Skeletal muscle satellite cell (primary cell): Measurements from ENCODE around the gene NFIX.

Source experiments
- H3K27me3 ChIP-seq: 2 replicates; pipeline ENCODE4 v1.7.0; 2013; ENCODE audit warnings: low read length; ENCODE audit not compliant: control insufficient read depth, insufficient read depth
- H3K36me3 ChIP-seq: 2 replicates; pipeline ENCODE4 v1.7.0; 2013; ENCODE audit warnings: mild to moderate bottlenecking, control low read depth, low read length; ENCODE audit not compliant: insufficient read depth
- H3K4me1 ChIP-seq: 2 replicates; pipeline ENCODE4 v1.7.0; 2013; ENCODE audit warnings: low read length; ENCODE audit not compliant: control insufficient read depth, insufficient read depth
- H3K4me2 ChIP-seq: 2 replicates; pipeline ENCODE4 v1.7.0; 2013; ENCODE audit warnings: mild to moderate bottlenecking, low read length
- H3K4me3 ChIP-seq: 2 replicates; pipeline ENCODE4 v1.7.0; 2013; ENCODE audit warnings: low read length
- H3K9ac ChIP-seq: 2 replicates; pipeline ENCODE4 v1.7.0; 2013; ENCODE audit warnings: mild to moderate bottlenecking, low read depth, low read length, moderate library complexity
- H3K9me3 ChIP-seq: replicated peaks from 2 replicates; pipeline ENCODE4 v1.7.0; 2013; ENCODE audit warnings: mild to moderate bottlenecking, control low read depth, low read length

The NFIX gene

GRCh38 chr19:13038306-13039210 is 43.3 kb downstream of the NFIX start:
- H3K4me3 ChIP-seq = no peak overlapping the region
- peaks cover 75% of the 10 kb centered on the region for H3K4me1 ChIP-seq

DNA sequence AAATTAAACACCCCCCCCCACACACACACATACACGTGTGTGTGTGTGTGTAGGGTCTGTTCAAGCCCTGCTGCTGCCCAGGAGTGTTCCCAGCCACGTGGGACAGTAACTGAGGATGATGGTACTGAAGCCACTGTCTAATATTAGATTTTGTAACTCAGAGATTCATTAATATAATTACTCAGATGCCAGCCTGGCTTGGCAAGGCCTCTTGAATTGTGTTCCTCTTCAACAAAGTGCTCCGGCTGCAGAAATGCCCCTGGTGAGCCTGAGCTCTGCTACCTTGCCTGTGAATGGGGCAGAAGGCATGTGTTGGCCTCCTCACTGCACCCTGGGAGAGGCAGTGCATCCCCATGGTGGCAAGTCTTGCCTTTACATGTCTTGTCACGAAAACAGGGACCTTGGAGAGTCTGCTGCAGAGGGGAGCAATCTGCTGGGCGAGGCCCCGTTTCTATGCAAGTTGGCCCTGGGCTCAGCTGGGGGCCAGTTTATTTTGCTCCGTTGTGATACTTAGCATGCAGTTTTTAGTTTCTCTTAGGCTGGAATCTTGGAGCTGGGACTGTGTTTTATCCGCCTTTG is 44.0 kb downstream of the NFIX start:
- Histone ChIP-seq H3K4me2 (no peak overlapping the region), H3K9me3 (no peaks in the 10 kb centered on the region), H3K4me3 (no peak overlapping the region), H3K27me3 (no peaks in the 10 kb centered on the region), H3K36me3 (peaks cover 21% of the 10 kb centered on the region), H3K4me1 (peaks cover 72% of the 10 kb centered on the region), H3K9ac (no peak overlapping the region)

More at GRCh38 chr19:13038306-13039210, 43.3 kb downstream of the NFIX start:
- no peak overlapping the region for H3K4me2 ChIP-seq
- no peaks in the 10 kb centered on the region for H3K27me3 ChIP-seq
- no peak overlapping the region for H3K9ac ChIP-seq
- H3K9me3 ChIP-seq = no peaks in the 10 kb centered on the region
- H3K36me3 ChIP-seq = peaks cover 21% of the 10 kb centered on the region

GRCh38 chr19:13040232-13040947 is 45.1 kb downstream of the NFIX start:
- Histone ChIP-seq H3K4me2 (peak overlapping the region; percentile 0), H3K9me3 (no peaks in the 10 kb centered on the region), H3K4me1 (peaks cover 75% of the 10 kb centered on the region), H3K9ac (no peak overlapping the region), H3K27me3 (no peaks in the 10 kb centered on the region), H3K36me3 (peaks cover 21% of the 10 kb centered on the region), H3K4me3 (no peak overlapping the region)

- peaks cover 26% of the 10 kb centered on the region for H3K36me3 ChIP-seq
- peaks cover 72% of the 10 kb centered on the region for H3K4me1 ChIP-seq
- no peaks in the 10 kb centered on the region for H3K27me3 ChIP-seq
- H3K4me2 ChIP-seq = peak overlapping the region; percentile 0
- no peaks in the 10 kb centered on the region for H3K9me3 ChIP-seq
- no peak overlapping the region for H3K4me3 ChIP-seq
- no peak overlapping the region for H3K9ac ChIP-seq
Observed at GRCh38 chr19:13040948-13041292, 45.6 kb downstream of the NFIX start.

GRCh38 chr19:13042443-13043130 is 47.3 kb downstream of the NFIX start:
- Histone ChIP-seq H3K27me3 (no peaks in the 10 kb centered on the region), H3K4me3 (no peak overlapping the region), H3K4me1 (peaks cover 55% of the 10 kb centered on the region), H3K4me2 (no peak overlapping the region), H3K36me3 (peaks cover 39% of the 10 kb centered on the region), H3K9me3 (no peaks in the 10 kb centered on the region), H3K9ac (no peak overlapping the region)

DNA sequence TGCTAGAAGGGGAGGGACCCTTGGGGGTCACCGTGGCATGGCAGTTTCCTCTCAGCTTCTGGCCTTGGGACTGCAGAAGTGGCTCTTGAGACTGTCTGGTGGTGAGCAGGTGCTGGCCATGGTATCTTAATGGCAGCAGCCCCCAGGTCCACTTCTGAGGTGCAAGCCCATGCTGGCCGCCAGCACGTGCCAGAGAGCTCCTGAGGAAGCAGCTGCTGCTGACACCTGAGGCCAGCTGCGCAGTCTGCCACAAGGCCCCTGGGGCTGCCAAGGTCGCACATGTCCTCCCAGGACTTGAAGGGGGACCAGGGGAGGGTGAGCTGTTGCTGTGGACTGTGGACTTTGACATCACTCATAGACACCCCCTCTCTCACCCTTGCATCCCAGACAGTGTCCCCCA is 48.0 kb downstream of the NFIX start:
- no peaks in the 10 kb centered on the region for H3K27me3 ChIP-seq
- H3K4me3 ChIP-seq = no peak overlapping the region
- H3K4me2 ChIP-seq = no peak overlapping the region
- H3K9ac ChIP-seq = no peak overlapping the region
- peaks cover 33% of the 10 kb centered on the region for H3K36me3 ChIP-seq
- peaks cover 52% of the 10 kb centered on the region for H3K4me1 ChIP-seq
- no peaks in the 10 kb centered on the region for H3K9me3 ChIP-seq

GRCh38 chr19:13044231-13044836 is 49.1 kb downstream of the NFIX start:
- Histone ChIP-seq H3K27me3 (no peaks in the 10 kb centered on the region), H3K9ac (no peak overlapping the region), H3K9me3 (no peaks in the 10 kb centered on the region), H3K36me3 (peaks cover 31% of the 10 kb centered on the region), H3K4me3 (no peak overlapping the region), H3K4me1 (peaks cover 44% of the 10 kb centered on the region), H3K4me2 (no peak overlapping the region)

- Histone ChIP-seq H3K36me3 (peaks cover 31% of the 10 kb centered on the region), H3K27me3 (no peaks in the 10 kb centered on the region), H3K9ac (no peak overlapping the region), H3K4me1 (peaks cover 33% of the 10 kb centered on the region), H3K4me3 (no peak overlapping the region), H3K4me2 (no peak overlapping the region), H3K9me3 (no peaks in the 10 kb centered on the region)
Observed at GRCh38 chr19:13045812-13046211, 50.5 kb downstream of the NFIX start.

- Histone ChIP-seq H3K27me3 (no peaks in the 10 kb centered on the region), H3K4me3 (no peak overlapping the region), H3K36me3 (peaks cover 34% of the 10 kb centered on the region), H3K9ac (no peak overlapping the region), H3K9me3 (no peaks in the 10 kb centered on the region), H3K4me2 (no peak overlapping the region), H3K4me1 (peaks cover 41% of the 10 kb centered on the region)
Observed at GRCh38 chr19:13047374-13047773, 52.1 kb downstream of the NFIX start.

GRCh38 chr19:13050274-13050673 is 55.0 kb downstream of the NFIX start:
- H3K4me3 ChIP-seq = no peak overlapping the region
- H3K27me3 ChIP-seq = no peaks in the 10 kb centered on the region
- H3K36me3 ChIP-seq = peaks cover 28% of the 10 kb centered on the region
- H3K9ac ChIP-seq = no peak overlapping the region
- no peaks in the 10 kb centered on the region for H3K9me3 ChIP-seq
- peaks cover 47% of the 10 kb centered on the region for H3K4me1 ChIP-seq
- no peak overlapping the region for H3K4me2 ChIP-seq
